Hepatocyte (in vitro differentiated cells): Measurements from ENCODE around the gene MYCBPAP. TPM values are rescaled to one million over a fixed set of nuclear protein-coding genes. Genes with fewer than 3 reads are reported as not detected.

Experiments used
- DNase-seq: peaks from one replicate; pipeline ENCODE4 v3.0.0-alpha.2; 2016; ENCODE audit warnings: low spot score
- H2AFZ ChIP-seq: fragments of 200-600 bp; sonication (generic); 2 replicates; pipeline ENCODE4 v1.6.0; 2016; ENCODE audit warnings: antibody characterized with exemption, mild to moderate bottlenecking
- H3K27ac ChIP-seq: fragments of 200-600 bp; sonication (generic); 2 replicates; pipeline ENCODE4 v1.5.1; 2016; ENCODE audit warnings: mild to moderate bottlenecking
- H3K27me3 ChIP-seq: fragments of 200-600 bp; sonication (generic); 2 replicates; pipeline ENCODE4 v1.6.1; 2016
- H3K36me3 ChIP-seq: fragments of 200-600 bp; sonication (generic); replicated peaks from 2 replicates; pipeline ENCODE4 v1.5.1; 2016; ENCODE audit warnings: low read depth; ENCODE audit not compliant: insufficient read depth
- H3K4me1 ChIP-seq: fragments of 200-600 bp; sonication (generic); 2 replicates; pipeline ENCODE4 v1.5.1; 2016; ENCODE audit warnings: mild to moderate bottlenecking, moderate library complexity; ENCODE audit not compliant: insufficient read depth
- H3K4me2 ChIP-seq: fragments of 200-600 bp; sonication (generic); 2 replicates; pipeline ENCODE4 v1.6.0; 2016
- H3K4me3 ChIP-seq: fragments of 200-600 bp; sonication (generic); 2 replicates; pipeline ENCODE4 v1.5.1; 2016; ENCODE audit warnings: mild to moderate bottlenecking
- H3K79me2 ChIP-seq: fragments of 200-600 bp; sonication (generic); 2 replicates; pipeline ENCODE4 v1.6.0; 2017; ENCODE audit warnings: mild to moderate bottlenecking
- H3K9me2 ChIP-seq: fragments of 200-600 bp; sonication (generic); replicated peaks from 2 replicates; pipeline ENCODE4 v1.6.0; 2017; ENCODE audit warnings: mild to moderate bottlenecking; ENCODE audit not compliant: insufficient read depth
- H3K9me3 ChIP-seq: fragments of 200-600 bp; sonication (generic); 2 replicates; pipeline ENCODE4 v1.5.1; 2016; ENCODE audit warnings: low read depth, mild to moderate bottlenecking
- H4K20me1 ChIP-seq: fragments of 200-600 bp; sonication (generic); 2 replicates; pipeline ENCODE4 v1.6.0; 2016; ENCODE audit warnings: mild to moderate bottlenecking; ENCODE audit not compliant: insufficient read depth, poor library complexity, severe bottlenecking
- EZH2 ChIP-seq: fragments of 200-600 bp; sonication (generic); IDR thresholded peaks from 2 replicates; pipeline ENCODE4 v1.6.1; 2016; ENCODE audit warnings: antibody characterized with exemption, mild to moderate bottlenecking, borderline replicate concordance
- EZH2phosphoT487 ChIP-seq: fragments of 200-600 bp; sonication (generic); IDR thresholded peaks from one replicate; pipeline ENCODE4 v1.6.1; 2018; ENCODE audit warnings: antibody characterized with exemption, mild to moderate bottlenecking, low read depth, moderate library complexity; ENCODE audit not compliant: unreplicated experiment, severe bottlenecking
- WGBS: methylation state at CpG from one replicate; pipeline ENCODE4 v1.1.6; 2016; ENCODE audit warnings: low lambda C conversion rate; ENCODE audit errors: missing lambda C conversion rate; 5-methylcytosine and 5-hydroxymethylcytosine counted together
- polyA plus RNA-seq: library from polyadenylated mRNA; unstranded; fragments of >200 nt; fragmentation: Nextera tagmentation; extraction: Ambion mirVana; gene quantifications from 2 replicates; pipeline ENCODE4 v1.2.1, GENCODE V29; 2016
- total RNA-seq: library from RNA; depleted of rRNA; stranded (reverse); fragments of >200 nt; gene quantifications from 2 replicates; pipeline ENCODE4 v1.2.3, GENCODE V29; 2014
- TF ChIP-seq, protein P1 (sequence below): fragments of 200-600 bp; sonication (generic); IDR thresholded peaks from 2 replicates; pipeline ENCODE4 v1.5.1; 2016; ENCODE audit warnings: antibody characterized with exemption, mild to moderate bottlenecking; ENCODE audit not compliant: poor library complexity

The MYCBPAP gene, protein sequence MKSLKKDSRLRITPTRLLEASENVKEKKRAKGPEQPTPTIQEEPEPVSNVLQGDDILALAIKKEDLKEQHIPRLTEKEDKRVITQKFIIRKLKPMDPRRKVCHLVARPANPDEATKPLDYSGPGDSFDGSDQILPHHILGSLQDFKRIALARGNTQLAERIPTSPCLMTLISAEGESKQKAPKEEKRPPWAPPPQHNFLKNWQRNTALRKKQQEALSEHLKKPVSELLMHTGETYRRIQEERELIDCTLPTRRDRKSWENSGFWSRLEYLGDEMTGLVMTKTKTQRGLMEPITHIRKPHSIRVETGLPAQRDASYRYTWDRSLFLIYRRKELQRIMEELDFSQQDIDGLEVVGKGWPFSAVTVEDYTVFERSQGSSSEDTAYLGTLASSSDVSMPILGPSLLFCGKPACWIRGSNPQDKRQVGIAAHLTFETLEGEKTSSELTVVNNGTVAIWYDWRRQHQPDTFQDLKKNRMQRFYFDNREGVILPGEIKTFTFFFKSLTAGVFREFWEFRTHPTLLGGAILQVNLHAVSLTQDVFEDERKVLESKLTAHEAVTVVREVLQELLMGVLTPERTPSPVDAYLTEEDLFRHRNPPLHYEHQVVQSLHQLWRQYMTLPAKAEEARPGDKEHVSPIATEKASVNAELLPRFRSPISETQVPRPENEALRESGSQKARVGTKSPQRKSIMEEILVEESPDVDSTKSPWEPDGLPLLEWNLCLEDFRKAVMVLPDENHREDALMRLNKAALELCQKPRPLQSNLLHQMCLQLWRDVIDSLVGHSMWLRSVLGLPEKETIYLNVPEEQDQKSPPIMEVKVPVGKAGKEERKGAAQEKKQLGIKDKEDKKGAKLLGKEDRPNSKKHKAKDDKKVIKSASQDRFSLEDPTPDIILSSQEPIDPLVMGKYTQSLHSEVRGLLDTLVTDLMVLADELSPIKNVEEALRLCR
- total RNA-seq (0.43 TPM in 1 of 2 replicates, not detected in the other), polyA plus RNA-seq (0.70 and 1.2 TPM in 2 replicates)

DNA sequence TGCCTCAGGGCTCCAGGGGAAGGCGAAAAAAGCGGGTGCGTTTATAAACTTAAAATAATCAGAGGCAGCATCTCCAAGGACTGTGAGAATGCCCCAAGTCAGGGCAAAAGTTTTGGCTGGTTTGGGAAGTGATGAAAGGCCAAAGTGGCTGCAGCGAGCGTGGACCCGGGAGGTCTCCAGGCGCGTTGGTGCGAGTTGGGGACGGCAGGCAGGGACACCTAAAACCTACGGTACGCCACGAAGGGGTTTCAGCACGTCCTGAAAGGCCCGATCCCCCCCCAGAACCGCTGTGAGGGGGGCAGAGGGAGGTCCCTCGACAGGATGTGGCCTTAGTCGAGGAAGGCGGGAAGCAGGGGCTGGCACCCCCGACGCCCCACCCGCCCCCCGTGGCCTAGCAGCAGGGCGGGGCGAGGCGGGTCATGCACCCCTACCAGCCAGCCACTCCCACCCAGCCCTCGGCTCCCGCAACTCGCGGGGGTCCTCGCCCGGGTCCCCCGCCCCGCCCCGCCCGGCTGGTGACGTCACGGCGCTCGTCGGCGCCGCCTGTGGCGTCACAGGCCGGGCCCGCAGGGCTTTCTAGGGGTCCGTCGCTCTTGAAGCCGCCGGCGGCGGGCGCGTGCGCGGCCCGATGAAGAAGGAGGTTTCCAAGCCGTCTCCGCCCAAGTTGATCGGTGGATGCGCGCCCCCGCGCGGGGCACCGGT is at the start of gene MYCBPAP:
TSS of gene MYCBPAP (plus strand) at position 569 of the 702 bp plus-strand sequence. CDS start 236 bp downstream, outside the sequence.
- no peaks in the 10 kb centered on the region for H3K27me3 ChIP-seq
- H4K20me1 ChIP-seq: no peaks in the 10 kb centered on the region
- H2AFZ ChIP-seq: peak within 1 kb of the TSS; percentile 61
- TF ChIP-seq EZH2: no peak
- TF ChIP-seq, protein P1, sequence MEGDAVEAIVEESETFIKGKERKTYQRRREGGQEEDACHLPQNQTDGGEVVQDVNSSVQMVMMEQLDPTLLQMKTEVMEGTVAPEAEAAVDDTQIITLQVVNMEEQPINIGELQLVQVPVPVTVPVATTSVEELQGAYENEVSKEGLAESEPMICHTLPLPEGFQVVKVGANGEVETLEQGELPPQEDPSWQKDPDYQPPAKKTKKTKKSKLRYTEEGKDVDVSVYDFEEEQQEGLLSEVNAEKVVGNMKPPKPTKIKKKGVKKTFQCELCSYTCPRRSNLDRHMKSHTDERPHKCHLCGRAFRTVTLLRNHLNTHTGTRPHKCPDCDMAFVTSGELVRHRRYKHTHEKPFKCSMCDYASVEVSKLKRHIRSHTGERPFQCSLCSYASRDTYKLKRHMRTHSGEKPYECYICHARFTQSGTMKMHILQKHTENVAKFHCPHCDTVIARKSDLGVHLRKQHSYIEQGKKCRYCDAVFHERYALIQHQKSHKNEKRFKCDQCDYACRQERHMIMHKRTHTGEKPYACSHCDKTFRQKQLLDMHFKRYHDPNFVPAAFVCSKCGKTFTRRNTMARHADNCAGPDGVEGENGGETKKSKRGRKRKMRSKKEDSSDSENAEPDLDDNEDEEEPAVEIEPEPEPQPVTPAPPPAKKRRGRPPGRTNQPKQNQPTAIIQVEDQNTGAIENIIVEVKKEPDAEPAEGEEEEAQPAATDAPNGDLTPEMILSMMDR: peak; percentile 31
- H3K9me2 ChIP-seq: no peaks in the 10 kb centered on the region
- peaks cover 4% of the 10 kb centered on the region for H3K4me1 ChIP-seq
- peak within 1 kb of the TSS; percentile 59 for H3K27ac ChIP-seq
- 15% methylated on average over 45 of the region's 66 CpGs for WGBS
- no peaks in the 10 kb centered on the region for H3K36me3 ChIP-seq
- peak; percentile 92 for DNase-seq
- H3K9me3 ChIP-seq: no peaks in the 10 kb centered on the region
- H3K4me2 ChIP-seq: peak within 1 kb of the TSS; percentile 86
- no peaks in the 10 kb centered on the region for H3K79me2 ChIP-seq
- peak within 1 kb of the TSS; percentile 40 for H3K4me3 ChIP-seq

DNA sequence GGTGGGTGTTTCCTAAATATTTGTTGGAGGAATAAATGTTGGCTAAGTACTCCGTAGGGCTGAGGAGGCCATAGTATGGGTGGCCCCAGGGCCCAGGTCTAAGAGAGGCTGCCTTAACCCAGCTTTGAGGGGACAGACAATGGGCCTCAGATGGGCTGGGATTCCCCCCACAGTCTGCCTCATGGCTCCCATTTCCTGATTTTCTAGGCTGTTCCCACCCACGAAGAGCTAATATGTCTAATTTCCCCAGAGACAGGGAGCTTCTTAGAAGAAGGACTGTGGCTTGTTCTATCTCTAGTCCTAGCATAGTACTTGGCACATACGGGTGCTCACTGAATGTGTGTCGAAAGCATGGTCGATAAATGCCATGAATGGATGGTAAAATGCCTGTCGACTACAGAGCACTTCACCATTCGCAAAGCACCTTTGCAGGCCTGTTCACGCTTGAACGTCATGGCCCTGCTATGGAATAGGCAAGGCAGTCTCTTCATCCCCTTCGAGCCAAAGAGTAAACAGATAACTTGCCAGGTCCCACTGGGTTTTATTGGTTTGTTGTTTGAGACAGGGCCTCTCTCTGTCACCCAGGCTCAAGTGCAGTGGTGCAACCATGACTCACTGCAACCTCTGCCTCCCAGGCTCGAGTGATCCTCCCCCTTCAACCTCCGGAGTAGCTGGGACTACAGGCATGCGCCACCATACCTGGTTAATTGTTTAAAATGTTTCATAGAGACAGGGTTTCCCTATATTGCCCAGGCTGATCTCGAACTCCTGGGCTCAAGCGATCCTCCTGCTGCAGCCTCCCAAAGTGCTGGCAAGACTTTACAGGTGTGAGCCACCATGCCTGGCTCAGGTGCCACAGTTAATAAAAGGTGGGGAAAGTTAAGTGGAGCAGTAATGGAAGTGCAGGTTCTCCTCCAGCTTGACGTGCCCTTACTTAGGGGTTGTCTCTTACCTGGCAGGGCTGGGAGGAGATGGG is 49.2 kb upstream of the MYCBPAP start:
- Histone ChIP-seq H3K4me3 (no peak overlapping the region), H3K36me3 (no peaks in the 10 kb centered on the region), H3K27me3 (no peaks in the 10 kb centered on the region), H4K20me1 (no peaks in the 10 kb centered on the region), H3K4me1 (peaks cover 12% of the 10 kb centered on the region), H3K4me2 (no peak overlapping the region), H3K9me3 (no peaks in the 10 kb centered on the region), H3K9me2 (no peaks in the 10 kb centered on the region), H3K79me2 (no peaks in the 10 kb centered on the region), H2AFZ (no peak overlapping the region), H3K27ac (peak overlapping the region; percentile 83)
- DNase-seq: peak; percentile 63
- no peak for TF ChIP-seq EZH2
- no peak for TF ChIP-seq EZH2phosphoT487
- TF ChIP-seq, protein P1: no peak
- WGBS: 74% methylated on average over 16 of the region's 16 CpGs

DNA sequence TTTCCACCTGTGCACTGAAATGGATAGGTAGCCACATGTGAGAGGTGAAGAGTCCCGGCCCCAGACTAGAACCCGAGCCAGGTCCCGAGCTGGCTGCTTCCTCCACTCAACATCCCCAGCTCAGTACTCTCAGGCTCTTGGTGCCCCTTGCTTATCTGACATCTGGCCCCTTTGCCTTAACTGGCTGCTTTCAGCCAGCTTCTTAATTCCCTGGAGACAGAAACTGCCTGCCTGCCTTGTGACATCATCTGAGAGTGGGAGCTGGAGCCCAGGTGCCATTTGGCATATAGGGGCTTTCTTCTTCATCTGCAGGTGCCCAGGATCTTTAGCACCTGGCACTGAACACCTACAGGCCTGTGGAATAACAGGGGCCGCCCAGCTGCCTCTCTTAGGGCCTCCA is 48.5 kb upstream of the MYCBPAP start:
- Histone ChIP-seq H3K27ac (peak overlapping the region; percentile 61), H3K9me3 (no peaks in the 10 kb centered on the region), H3K79me2 (no peaks in the 10 kb centered on the region), H2AFZ (no peak overlapping the region), H3K9me2 (no peaks in the 10 kb centered on the region), H3K36me3 (no peaks in the 10 kb centered on the region), H3K27me3 (no peaks in the 10 kb centered on the region), H4K20me1 (no peaks in the 10 kb centered on the region), H3K4me1 (peaks cover 12% of the 10 kb centered on the region), H3K4me2 (no peak overlapping the region), H3K4me3 (no peak overlapping the region)
- WGBS: 86% methylated on average over 4 of the region's 4 CpGs
- DNase-seq: no peak
- TF ChIP-seq EZH2 (no peak), EZH2phosphoT487 (no peak)
- TF ChIP-seq, protein P1: no peak
